HUDEP-2 (cell line): ENCODE results near the gene AP2B1.
A peak's percentile ranks its signal among the peaks of the same experiment; 100 is the strongest.

ENCODE experiments used
- DNase-seq, 76 experiments: peaks; one replicate each; lab custom pipeline; 2025; ENCODE audit not compliant: unreplicated experiment in 76 of 76; lab: John Stamatoyannopoulos, UW

AP2B1 gene

GRCh38 chr17:35765086-35765710, 178.1 kb downstream of the AP2B1 start:
- DNase-seq: no peak

- DNase-seq: no peak
Observed at GRCh38 chr17:35765756-35766488, 178.8 kb downstream of the AP2B1 start.

- DNase-seq: no peak
Observed at GRCh38 chr17:35766489-35766877, 179.4 kb downstream of the AP2B1 start.

- peak in 28 of 76 experiments; percentile 3 to 60 (median 26) for DNase-seq
Observed at GRCh38 chr17:35766903-35767510, 179.9 kb downstream of the AP2B1 start.

GRCh38 chr17:35768797-35769196, 181.7 kb downstream of the AP2B1 start:
- no peak for DNase-seq

- no peak for DNase-seq
Observed at GRCh38 chr17:35769895-35770486, 182.9 kb downstream of the AP2B1 start.

GRCh38 chr17:35773129-35773528, 186.0 kb downstream of the AP2B1 start:
- no peak for DNase-seq

GRCh38 chr17:35773679-35774425, 186.7 kb downstream of the AP2B1 start:
- DNase-seq: no peak

GRCh38 chr17:35774499-35774898, 187.4 kb downstream of the AP2B1 start:
- no peak for DNase-seq

GRCh38 chr17:35775039-35775438, 187.9 kb downstream of the AP2B1 start:
- no peak for DNase-seq

GRCh38 chr17:35775583-35775982, 188.5 kb downstream of the AP2B1 start:
- no peak for DNase-seq
